A549 (cell line): Measurements from ENCODE around the gene GOLGA8J. TPM values are rescaled to one million over a fixed set of nuclear protein-coding genes. Genes with fewer than 3 reads are reported as not detected.
A peak's percentile ranks its signal among the peaks of the same experiment; 100 is the strongest.
"Not testable (repeated sequence)": the region's sequence is repeated elsewhere in the genome, so short reads cannot be mapped to it uniquely, and the experiment has no call there.

Experiments used
- ATAC-seq, 2 experiments: fragments of 200-7000 bp in 1 of 2; fragments of >200 bp in 1 of 2; cut with Nextera tagmentation in 1 of 2; cut with Tn5 transposase in 1 of 2; 3 replicates each; pipeline versions ENCODE4 v1.8.0 to v1.9.1; 2018 to 2020; ENCODE audit warnings: mild to moderate bottlenecking in 1 of 2, moderate library complexity in 1 of 2
- CTCF ChIA-PET: fragments of 300-600 bp; sonication (Branson Sonifier 250); formaldehyde crosslinking; extraction: SDS; loops from one replicate; lab custom pipeline; 2021; ENCODE audit warnings: antibody characterized with exemption, inconsistent platforms; lab: Yijun Ruan, JAX
- POLR2A ChIA-PET: fragments of 350-600 bp; formaldehyde crosslinking; extraction: SDS; loops from one replicate; lab custom pipeline; 2021; ENCODE audit warnings: antibody characterized with exemption, inconsistent platforms; lab: Yijun Ruan, JAX
- DNase-seq, 2 experiments: peaks; one replicate each; pipeline versions ENCODE4 v3.0.0 to v3.0.0-alpha.2; 2011 to 2016; ENCODE audit warnings: low read depth in 1 of 2, low spot score in 1 of 2
- FAIRE-seq: peaks from 2 replicates; lab custom pipeline; 2011; peaks lifted over from hg19 to GRCh38; lab: Jason Lieb, UNC
- H3K27ac ChIP-seq, 2 experiments: fragments of >200 bp; sonication (Bioruptor Twin); formaldehyde crosslinking; 3 replicates each; pipeline ENCODE4 v1.5.1; 2016 to 2017
- H3K4me1 ChIP-seq: fragments of >200 bp; sonication (Bioruptor Twin); formaldehyde crosslinking; 3 replicates; pipeline ENCODE4 v1.6.1; 2016
- H3K4me2 ChIP-seq: fragments of >200 bp; sonication (Bioruptor Twin); formaldehyde crosslinking; 3 replicates; pipeline ENCODE4 v1.6.1; 2016
- H3K4me3 ChIP-seq: fragments of >200 bp; sonication (Bioruptor Twin); formaldehyde crosslinking; 3 replicates; pipeline ENCODE4 v1.5.1; 2016
- H3K9me3 ChIP-seq: fragments of >200 bp; sonication (Bioruptor Twin); formaldehyde crosslinking; 3 replicates; pipeline ENCODE4 v1.6.1; 2016
- CBX2 ChIP-seq: fragments of 200-600 bp; sonication (generic); IDR thresholded peaks from 2 replicates; pipeline ENCODE4 v1.6.1; 2016; ENCODE audit warnings: low read depth, mild to moderate bottlenecking, borderline replicate concordance
- CEBPB ChIP-seq, 2 experiments: fragments of >200 bp in 1 of 2; sonication (Bioruptor Twin) in 1 of 2; formaldehyde crosslinking in 1 of 2; IDR thresholded peaks; 2 replicates each; pipeline ENCODE4 v1.6.1; 2012 to 2016
- CHD4 ChIP-seq: fragments of 200-600 bp; sonication (generic); IDR thresholded peaks from 2 replicates; pipeline ENCODE4 v1.6.1; 2016; ENCODE audit warnings: antibody characterized with exemption, mild to moderate bottlenecking, borderline replicate concordance
- E2F6 ChIP-seq: IDR thresholded peaks from 2 replicates; pipeline ENCODE4 v1.6.1; 2012; ENCODE audit warnings: low read depth, borderline replicate concordance
- HDAC2 ChIP-seq: fragments of 200-600 bp; sonication (generic); IDR thresholded peaks from 2 replicates; pipeline ENCODE4 v1.6.1; 2016
- HEYL ChIP-seq: fragments of 250-450 bp; sonication (Bioruptor Pico); IDR thresholded peaks from 2 replicates; pipeline ENCODE4 v1.8.0; 2021; ENCODE audit warnings: mild to moderate bottlenecking, moderate library complexity
- KDM5A ChIP-seq: fragments of 200-600 bp; sonication (generic); IDR thresholded peaks from 2 replicates; pipeline ENCODE4 v1.6.1; 2016; ENCODE audit warnings: antibody characterized with exemption, mild to moderate bottlenecking
- NPAS2 ChIP-seq: fragments of 250-450 bp; sonication (Bioruptor Pico); IDR thresholded peaks from 2 replicates; pipeline ENCODE4 v1.8.0; 2022; ENCODE audit warnings: mild to moderate bottlenecking, moderate library complexity, borderline replicate concordance
- NR3C1 ChIP-seq: fragments of >200 bp; sonication (Bioruptor Twin); formaldehyde crosslinking; IDR thresholded peaks from 3 replicates; pipeline ENCODE4 v1.6.1; 2017
- PHF8 ChIP-seq: fragments of 200-600 bp; sonication (generic); IDR thresholded peaks from 2 replicates; pipeline ENCODE4 v1.6.1; 2016; ENCODE audit warnings: low read depth, mild to moderate bottlenecking, antibody characterized with exemption, moderate library complexity, borderline replicate concordance
- RAD21 ChIP-seq, 2 experiments: fragments of >200 bp in 1 of 2; sonication (Bioruptor Twin) in 1 of 2; formaldehyde crosslinking in 1 of 2; IDR thresholded peaks in 1 of 2; conservative IDR thresholded peaks in 1 of 2; 2 replicates in 1 of 2; 3 replicates in 1 of 2; pipeline ENCODE4 v1.6.1; 2012 to 2018; ENCODE audit warnings: inconsistent platforms in 1 of 2
- RARB ChIP-seq: fragments of 250-450 bp; sonication (Bioruptor Pico); IDR thresholded peaks from 2 replicates; pipeline ENCODE4 v1.8.0; 2021; ENCODE audit warnings: mild to moderate bottlenecking, moderate library complexity
- SMC3 ChIP-seq: fragments of >200 bp; sonication (Bioruptor Twin); formaldehyde crosslinking; IDR thresholded peaks from 3 replicates; pipeline ENCODE4 v1.6.1; 2018; ENCODE audit warnings: inconsistent platforms
- TFCP2L1 ChIP-seq: fragments of 250-450 bp; sonication (Bioruptor Pico); IDR thresholded peaks from 2 replicates; pipeline ENCODE4 v1.5.0; 2021; ENCODE audit warnings: mild to moderate bottlenecking
- ZC3H11A ChIP-seq: fragments of 450-650 bp; IDR thresholded peaks from 2 replicates; pipeline ENCODE4 v1.6.1; 2014; ENCODE audit warnings: antibody characterized with exemption, mild to moderate bottlenecking
- ZFP36 ChIP-seq: fragments of 450-650 bp; IDR thresholded peaks from 2 replicates; pipeline ENCODE4 v1.6.1; 2014; ENCODE audit warnings: borderline replicate concordance; ENCODE audit not compliant: partially characterized antibody
- WGBS: methylation state at CpG from one replicate; pipeline ENCODE4 v1.1.6; 2017; ENCODE audit errors: missing lambda C conversion rate; 5-methylcytosine and 5-hydroxymethylcytosine counted together
- polyA plus RNA-seq, 4 experiments: library from polyadenylated mRNA; depleted of rRNA in 3 of 4; stranded (reverse); fragments of >200 nt; fragmentation: RNase III in 1 of 4; extraction: RNeasy Plus Mini Kit Qiagen cat#74134 plus additional on column Dnase treatment in 1 of 4; gene quantifications; 2 replicates in 3 of 4; 3 replicates in 1 of 4; pipeline ENCODE4 v1.2.3, GENCODE V29; 2011 to 2017
- TF ChIP-seq, protein P1 (sequence below): fragments of 250-450 bp; sonication (Bioruptor Pico); IDR thresholded peaks from 2 replicates; pipeline ENCODE4 v1.5.0; 2020; ENCODE audit warnings: low read depth, mild to moderate bottlenecking, moderate library complexity
- TF ChIP-seq, protein P2 (sequence below): fragments of >200 bp; sonication (Bioruptor Twin); formaldehyde crosslinking; IDR thresholded peaks from 3 replicates; pipeline ENCODE4 v1.5.1; 2016

GOLGA8J gene
- polyA plus RNA-seq, 2 of the 4 experiments (the other 2 are of a cell fraction), result 0.09 to 0.23 TPM

GRCh38 chr15:30042556-30042955, 40.2 kb upstream of the GOLGA8J start:
- ChIA-PET POLR2A (no interaction called here), CTCF (interaction anchor here (0.6 to 7.1 kb wide), 40 partner anchors 10 to 592 kb away, joined by 3 to 75 read pairs (median 4); no protein-coding TSS in a partner anchor)
- TF ChIP-seq TFCP2L1, result no peak
- no peak for TF ChIP-seq NR3C1
- DNase-seq (no peak), ATAC-seq (no peak; a peak in 1 of 6 replicates), FAIRE-seq (no peak)
- 72% methylated on average over 4 of the region's 4 CpGs for WGBS
- Histone ChIP-seq H3K27ac (no peak overlapping the region), H3K4me2 (peak overlapping the region; percentile 13; the same call in 1 of the 3 replicates), H3K4me1 (peaks cover 17% of the 10 kb centered on the region; the same call in 2 of the 3 replicates), H3K4me3 (no peak overlapping the region), H3K9me3 (no peaks in the 10 kb centered on the region)

DNA sequence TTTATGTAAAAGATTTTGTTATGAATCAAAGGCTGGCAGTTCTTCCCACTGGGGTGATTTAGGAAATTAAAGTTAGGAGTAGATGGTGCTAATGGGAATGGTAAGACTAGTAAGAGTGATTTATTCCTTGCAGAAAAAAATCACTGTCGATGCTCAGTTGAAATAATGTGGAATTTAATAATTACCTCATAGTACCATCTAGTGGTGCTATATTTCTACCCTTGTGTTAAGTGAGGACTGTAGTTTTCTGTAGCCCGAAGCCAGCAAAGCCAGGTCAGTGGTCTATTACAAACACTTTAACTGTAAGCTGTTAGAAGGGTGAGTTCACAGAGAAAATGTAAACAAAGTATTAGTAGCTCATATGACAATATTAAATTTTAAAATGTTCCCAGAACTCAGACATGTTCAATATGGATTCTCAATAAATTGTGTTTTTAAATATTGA, 39.5 kb upstream of the GOLGA8J start:
- peak; percentile 96 for FAIRE-seq
- TF ChIP-seq SMC3 (peak; percentile 68), RAD21 (conservative IDR thresholded peaks at IDR 0.05 in 1 of 2, IDR thresholded peaks at IDR 0.05 in 1 of 2) (peak; percentile 77 to 86), NR3C1 (no peak), E2F6 (no peak), CBX2 (no peak), CEBPB (IDR thresholded peaks at IDR 0.05) (no peak), KDM5A (no peak), CHD4 (no peak), ZFP36 (no peak), PHF8 (no peak), ZC3H11A (no peak)
- TF ChIP-seq, protein P1, sequence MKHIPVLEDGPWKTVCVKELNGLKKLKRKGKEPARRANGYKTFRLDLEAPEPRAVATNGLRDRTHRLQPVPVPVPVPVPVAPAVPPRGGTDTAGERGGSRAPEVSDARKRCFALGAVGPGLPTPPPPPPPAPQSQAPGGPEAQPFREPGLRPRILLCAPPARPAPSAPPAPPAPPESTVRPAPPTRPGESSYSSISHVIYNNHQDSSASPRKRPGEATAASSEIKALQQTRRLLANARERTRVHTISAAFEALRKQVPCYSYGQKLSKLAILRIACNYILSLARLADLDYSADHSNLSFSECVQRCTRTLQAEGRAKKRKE (CRISPR knock-in tag), result no peak
- TF ChIP-seq, protein P2, sequence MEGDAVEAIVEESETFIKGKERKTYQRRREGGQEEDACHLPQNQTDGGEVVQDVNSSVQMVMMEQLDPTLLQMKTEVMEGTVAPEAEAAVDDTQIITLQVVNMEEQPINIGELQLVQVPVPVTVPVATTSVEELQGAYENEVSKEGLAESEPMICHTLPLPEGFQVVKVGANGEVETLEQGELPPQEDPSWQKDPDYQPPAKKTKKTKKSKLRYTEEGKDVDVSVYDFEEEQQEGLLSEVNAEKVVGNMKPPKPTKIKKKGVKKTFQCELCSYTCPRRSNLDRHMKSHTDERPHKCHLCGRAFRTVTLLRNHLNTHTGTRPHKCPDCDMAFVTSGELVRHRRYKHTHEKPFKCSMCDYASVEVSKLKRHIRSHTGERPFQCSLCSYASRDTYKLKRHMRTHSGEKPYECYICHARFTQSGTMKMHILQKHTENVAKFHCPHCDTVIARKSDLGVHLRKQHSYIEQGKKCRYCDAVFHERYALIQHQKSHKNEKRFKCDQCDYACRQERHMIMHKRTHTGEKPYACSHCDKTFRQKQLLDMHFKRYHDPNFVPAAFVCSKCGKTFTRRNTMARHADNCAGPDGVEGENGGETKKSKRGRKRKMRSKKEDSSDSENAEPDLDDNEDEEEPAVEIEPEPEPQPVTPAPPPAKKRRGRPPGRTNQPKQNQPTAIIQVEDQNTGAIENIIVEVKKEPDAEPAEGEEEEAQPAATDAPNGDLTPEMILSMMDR, result peak; percentile 75
- TF ChIP-seq, all 56 proteins: peak for 3
- H3K4me2 ChIP-seq, result peak overlapping the region; percentile 13; the same call in 1 of the 3 replicates
- no peaks in the 10 kb centered on the region for H3K9me3 ChIP-seq
- 12% methylated on average over 2 of the region's 2 CpGs for WGBS
- ATAC-seq, result peak; percentile 76 to 85; a peak in 5 of 6 replicates
- H3K4me1 ChIP-seq, result peaks cover 17% of the 10 kb centered on the region; the same call in 2 of the 3 replicates
- H3K4me3 ChIP-seq, result no peak overlapping the region
- peak; percentile 37 to 40 for DNase-seq
- ChIA-PET CTCF (interaction anchor here (0.6 to 7.1 kb wide), 48 partner anchors 10 to 941 kb away, joined by 3 to 75 read pairs (median 4); partner anchors contain the start of gene TJP1), POLR2A (no interaction called here)
- H3K27ac ChIP-seq, result no peak overlapping the region

GRCh38 chr15:30044377-30044776, 38.4 kb upstream of the GOLGA8J start:
- H3K9me3 ChIP-seq, result no peaks in the 10 kb centered on the region
- TF ChIP-seq HDAC2 (no peak), NPAS2 (no peak), CBX2 (no peak), HEYL (CRISPR knock-in tag) (no peak), RARB (CRISPR knock-in tag) (no peak), E2F6 (no peak)
- WGBS, result 93% methylated on average over 38 of the region's 42 CpGs
- no peak overlapping the region for H3K4me3 ChIP-seq
- DNase-seq (no peak), FAIRE-seq (no peak), ATAC-seq (no peak)
- ChIA-PET CTCF (interaction anchor here (1.0 to 4.4 kb wide), 10 partner anchors 17 to 431 kb away, joined by 3 to 19 read pairs (median 5); no protein-coding TSS in a partner anchor), POLR2A (no interaction called here)
- no peak overlapping the region for H3K27ac ChIP-seq
- no peak overlapping the region for H3K4me2 ChIP-seq
- peaks cover 9% of the 10 kb centered on the region; the same call in 2 of the 3 replicates for H3K4me1 ChIP-seq

- CTCF ChIA-PET, result interaction anchor here (0.7 to 4.4 kb wide), 6 partner anchors 30 to 431 kb away, joined by 3 to 19 read pairs (median 4); no protein-coding TSS in a partner anchor
- POLR2A ChIA-PET, H3K9me3 ChIP-seq, ATAC-seq, DNase-seq, H3K4me2 ChIP-seq, H3K4me1 ChIP-seq, H3K27ac ChIP-seq, FAIRE-seq, H3K4me3 ChIP-seq: not testable (repeated sequence)
- 94% methylated on average over 22 of the region's 22 CpGs for WGBS
Observed at GRCh38 chr15:30044826-30045225, 37.9 kb upstream of the GOLGA8J start.

DNA sequence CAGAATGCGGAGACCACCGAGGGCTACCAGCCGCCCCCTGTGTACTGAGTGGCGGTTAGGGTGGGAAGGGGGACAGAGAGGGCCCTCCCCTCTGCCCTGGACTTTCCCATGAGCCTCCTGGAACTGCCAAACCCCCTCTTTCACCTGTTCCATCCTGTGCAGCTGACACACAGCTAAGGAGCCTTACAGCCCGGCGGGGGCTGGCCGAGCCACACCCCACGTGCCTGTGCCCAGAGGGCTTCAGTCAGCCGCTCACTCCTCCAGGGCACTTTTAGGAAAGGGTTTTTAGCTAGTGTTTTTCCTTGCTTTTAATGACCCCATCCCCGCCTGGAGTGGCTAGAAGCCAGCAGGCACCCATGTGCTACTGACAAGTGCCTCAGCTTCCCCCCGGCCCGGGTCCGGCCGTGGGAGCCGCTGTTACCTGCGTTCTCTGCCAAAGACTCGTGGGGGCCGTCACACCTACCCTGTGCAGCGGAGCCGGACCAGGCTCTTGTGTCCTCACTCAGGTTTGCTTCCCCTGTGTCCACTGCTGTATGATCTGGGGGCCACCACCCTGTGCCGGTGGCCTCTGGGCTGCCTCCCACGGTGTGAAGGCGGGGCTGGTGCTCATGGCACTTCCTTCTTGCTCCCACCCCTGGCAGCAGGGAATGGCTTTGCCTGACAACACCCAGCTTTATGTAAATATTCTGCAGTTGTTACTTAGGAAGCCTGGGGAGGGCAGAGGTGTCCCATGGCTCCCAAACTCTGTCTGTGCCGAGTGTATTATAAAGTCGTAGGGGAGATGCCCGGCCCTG, 37.3 kb upstream of the GOLGA8J start:
- H3K9me3 ChIP-seq, H3K4me3 ChIP-seq, H3K4me1 ChIP-seq, POLR2A ChIA-PET, FAIRE-seq: not testable (repeated sequence)
- peak overlapping the region; percentile 33; the same call in 2 of the 3 replicates for H3K4me2 ChIP-seq
- 69% methylated on average over 22 of the region's 26 CpGs for WGBS
- peak in 1 of 2 experiments; percentile 33 for DNase-seq
- CTCF ChIA-PET, result interaction anchor here (0.7 to 4.4 kb wide), 7 partner anchors 29 to 432 kb away, joined by 3 to 19 read pairs (median 4); no protein-coding TSS in a partner anchor
- peak; percentile 35 to 64; a peak in 4 of 6 replicates for ATAC-seq
- H3K27ac ChIP-seq, result peak overlapping the region in 1 of 2 experiments; percentile 33; a peak in 1 of 6 replicates
